ENCODE measurements around the gene ANAPC15. TPM values are rescaled to one million over a fixed set of nuclear protein-coding genes. Genes with fewer than 3 reads are reported as not detected.

The ANAPC15 gene
- total RNA-seq, 1 experiment from 2014 or later: 65.6 TPM

- DNase-seq (ENCODE audit: low read depth, low spot score): no peak
- Histone ChIP-seq H3K4me3 (replicated peaks in 1 of 2; ENCODE audit: low read depth in 1 of 2, low read length in 2 of 2) (no peak overlapping the region), H3K9me3 (ENCODE audit: control insufficient read depth in 1 of 2, insufficient read depth in 1 of 2, low read depth in 1 of 2, low read length in 2 of 2) (no peaks in the 10 kb centered on the region), H3K9ac (ENCODE audit: low read length) (no peak overlapping the region), H3K27ac (ENCODE audit: low read depth, low read length) (no peak overlapping the region), H4K20me1 (ENCODE audit: insufficient read depth) (no peaks in the 10 kb centered on the region), H3K27me3 (ENCODE audit: insufficient read depth, low read length) (no peaks in the 10 kb centered on the region), H2AFZ (ENCODE audit: low read depth, low read length, poor library complexity, severe bottlenecking) (no peak overlapping the region), H3K4me2 (ENCODE audit: low read length) (no peak overlapping the region), H3K4me1 (ENCODE audit: control insufficient read depth in 1 of 2, insufficient read depth in 2 of 2, low read length in 2 of 2) (peaks cover 2 to 16% of the 10 kb centered on the region in 2 experiments; a peak in 3 of 4 replicates), H3K9me2 (ENCODE audit: insufficient read depth) (no peaks in the 10 kb centered on the region), H3K36me3 (ENCODE audit: control insufficient read depth in 1 of 2, insufficient read depth in 2 of 2, low read length in 2 of 2) (no peaks in the 10 kb centered on the region), H3K79me2 (ENCODE audit: insufficient read depth, low read length) (peaks cover 11% of the 10 kb centered on the region)
- BruUV-seq (replicated peaks): no TSS peak
- intact Hi-C loops (cut with micrococcal nuclease): no loop called here
- CTCF ChIA-PET: interaction anchor here (1.1 kb wide), 1 partner anchor 12 kb away, joined by 3 read pairs; no protein-coding TSS in a partner anchor
- no peak for ATAC-seq
- no peak for TF ChIP-seq ZNF274 (IDR thresholded peaks at IDR 0.05; ENCODE audit: low read depth, low read length)
- no peak for TF ChIP-seq FOSL1 (IDR thresholded peaks at IDR 0.05; ENCODE audit: low read depth)
- no peak for TF ChIP-seq REST (IDR thresholded peaks at IDR 0.05; ENCODE audit: low read depth)
- TF ChIP-seq ZFX (IDR thresholded peaks at IDR 0.05): no peak
- no peak for TF ChIP-seq EGR1 (IDR thresholded peaks at IDR 0.05; ENCODE audit: low read depth)
- no peak for TF ChIP-seq CEBPB (IDR thresholded peaks at IDR 0.05; ENCODE audit: low read depth)
- no peak for TF ChIP-seq EZH2phosphoT487 (IDR thresholded peaks at IDR 0.05; ENCODE audit: borderline replicate concordance)
- TF ChIP-seq YY1 (IDR thresholded peaks at IDR 0.05; ENCODE audit: extremely low read depth, insufficient replicate concordance, low read depth, low read length): no peak
- no peak for TF ChIP-seq CTCF (IDR thresholded peaks at IDR 0.05 in 2 of 3, conservative IDR thresholded peaks at IDR 0.05 in 1 of 3; ENCODE audit: borderline replicate concordance in 1 of 3, insufficient read depth in 1 of 3, low read depth in 2 of 3, low read length in 2 of 3)
- TF ChIP-seq ELF1 (IDR thresholded peaks at IDR 0.05; ENCODE audit: borderline replicate concordance, low read depth): no peak
- no peak for TF ChIP-seq RAD21 (IDR thresholded peaks at IDR 0.05; ENCODE audit: low read depth)
- TF ChIP-seq POLR2AphosphoS5 (IDR thresholded peaks at IDR 0.05; ENCODE audit: low read depth, low read length): no peak
- TF ChIP-seq ZBTB33 (IDR thresholded peaks at IDR 0.05; ENCODE audit: extremely low read depth, insufficient replicate concordance, low read length): no peak
- TF ChIP-seq SRF (IDR thresholded peaks at IDR 0.05; ENCODE audit: low read depth): no peak
- POLR2A ChIA-PET: interaction anchor here (1.1 kb wide), 1 partner anchor 59 kb away, joined by 5 read pairs; no protein-coding TSS in a partner anchor
- RAD21 ChIA-PET (ENCODE audit: low non-redundant PET in 1 of 2, low total read pairs in 2 of 2, uncharacterized antibody in 2 of 2, unreplicated experiment in 2 of 2): no interaction called here
Observed at GRCh38 chr11:72084076-72084475, 28.4 kb downstream of the ANAPC15 start.

Measured in HCT116 (cell line).